ENCODE data around the gene LRRC57.

Gene LRRC57

GRCh38 chr15:42490671-42491538 is 57.7 kb downstream of the LRRC57 start, which contains the start of gene ZNF106:
Gene ZNF106 (minus strand): TSS chr15:42491141. CDS start chr15:42472289, 18,852 bp downstream.
- DNase-seq: peak; percentile 90

GRCh38 chr15:42490291-42490670 is 58.3 kb downstream of the LRRC57 start:
- DNase-seq: no peak
